NCI-H526 (cell line): Measurements from ENCODE around the gene GOLGA3.
A peak's percentile ranks its signal among the peaks of the same experiment; 100 is the strongest.
"Not testable (repeated sequence)": the region's sequence is repeated elsewhere in the genome, so short reads cannot be mapped to it uniquely, and the experiment has no call there.

Experiments used
- DNase-seq, 2 experiments: peaks; one replicate each; lab custom pipeline; 2025; lab: John Stamatoyannopoulos, UW

GOLGA3 gene

DNA sequence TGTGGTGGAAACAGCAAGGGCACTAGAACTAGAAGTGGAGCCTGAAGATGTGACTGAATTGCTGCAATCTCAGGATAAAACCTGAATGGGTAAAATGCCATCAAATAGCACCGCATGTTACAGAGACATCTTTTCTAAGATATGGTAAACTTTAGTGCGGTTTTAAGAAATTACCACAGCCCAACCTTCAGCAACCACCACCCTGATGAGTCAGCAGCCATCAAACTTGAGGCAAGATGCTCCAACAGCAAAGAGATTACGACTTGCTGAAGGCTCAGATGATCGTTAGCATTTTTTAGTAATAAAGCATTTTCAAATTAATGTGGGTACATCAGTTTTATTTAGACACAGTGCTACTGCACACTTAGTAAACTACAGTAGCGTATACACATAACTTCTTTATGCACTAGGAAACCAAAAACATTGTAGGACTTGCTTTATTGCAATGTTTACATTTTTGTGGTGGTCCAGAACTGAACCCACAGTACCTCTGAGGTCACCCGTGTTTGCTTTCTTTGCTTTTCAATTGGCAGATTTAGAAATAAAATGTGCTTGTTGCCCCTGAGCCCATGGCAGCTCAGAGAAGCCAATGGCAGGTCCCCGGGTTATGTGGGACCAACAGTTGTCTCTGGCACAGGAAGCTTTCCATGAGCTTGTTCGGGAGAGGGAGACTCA is 15.9 kb downstream of the GOLGA3 start:
- no peak for DNase-seq

DNA sequence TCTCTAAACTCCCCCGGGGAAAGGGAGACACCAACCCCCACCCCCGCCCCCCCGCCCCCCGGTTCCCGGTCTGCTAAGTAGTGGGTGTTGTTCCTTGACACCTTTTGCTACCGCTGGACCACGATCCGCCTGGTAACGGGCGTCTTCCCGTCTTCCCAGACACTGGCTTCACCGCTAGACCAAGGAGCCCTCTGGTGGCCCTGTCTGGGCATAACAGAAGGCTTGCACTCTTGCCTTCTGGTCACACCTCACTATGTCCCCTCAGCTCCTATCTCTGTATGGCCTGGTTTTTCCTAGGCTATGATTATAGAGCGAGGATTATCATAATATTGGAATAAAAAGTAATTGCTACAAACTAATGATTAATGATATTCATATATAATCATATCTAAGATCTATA is 19.3 kb downstream of the GOLGA3 start:
- peak in 1 of 2 experiments; percentile 41 for DNase-seq

DNA sequence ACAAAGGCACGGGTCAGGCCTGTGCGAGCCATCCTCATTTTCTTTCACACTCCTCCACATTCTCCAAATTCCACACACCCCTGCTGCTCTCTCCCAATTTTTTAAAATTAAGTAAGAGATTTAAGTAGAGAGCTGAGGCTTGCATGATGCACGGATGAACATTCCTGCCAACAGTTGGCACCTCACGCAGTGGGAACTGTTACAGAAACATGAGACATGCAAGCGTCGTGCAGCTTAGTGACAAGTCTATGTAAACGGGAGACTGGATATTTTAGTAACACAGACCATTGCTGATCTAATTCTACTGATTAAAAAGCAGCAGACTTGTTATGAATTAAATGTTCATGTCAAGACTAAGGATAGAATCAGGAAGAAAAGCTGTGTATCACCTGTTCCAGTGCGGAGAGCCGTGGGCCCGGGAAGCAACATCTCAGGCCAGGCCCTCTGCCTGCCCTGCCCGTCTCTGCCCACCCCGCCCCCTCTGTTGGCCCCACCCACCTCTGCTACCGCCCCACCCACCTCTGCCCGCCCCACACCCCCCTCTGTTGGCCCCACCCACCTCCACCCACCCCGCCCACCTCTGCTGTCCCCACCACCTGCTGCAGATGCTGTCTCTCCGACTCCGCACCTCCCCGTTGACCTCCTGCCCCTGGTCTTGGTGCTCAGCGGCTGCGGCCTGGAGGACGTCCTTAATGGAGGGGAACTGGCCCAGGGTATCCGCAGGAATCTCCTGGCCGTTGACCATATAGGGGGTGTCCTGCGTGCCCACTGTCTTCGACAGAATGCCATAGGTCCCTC is 21.2 kb downstream of the GOLGA3 start:
- DNase-seq, result peak in 1 of 2 experiments; percentile 2

DNA sequence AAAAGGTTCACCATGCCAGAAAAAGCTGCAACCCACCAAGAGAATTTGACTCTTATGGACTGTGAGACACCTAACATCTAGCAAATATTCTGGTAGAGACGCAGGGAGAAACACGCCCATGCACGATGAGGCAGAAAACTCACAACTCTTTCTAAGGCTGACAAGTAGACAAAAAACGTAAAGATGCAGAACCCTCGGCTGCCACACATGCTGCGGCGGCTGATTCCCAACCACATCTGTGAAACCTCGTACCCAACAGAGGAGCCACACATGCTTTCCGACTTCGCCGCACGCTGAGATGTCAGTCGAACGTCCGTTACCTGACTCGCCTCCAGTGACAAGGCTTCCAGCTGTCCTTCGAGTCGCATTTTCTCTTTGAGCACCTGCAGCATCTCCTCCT is 21.8 kb downstream of the GOLGA3 start:
- DNase-seq, result no peak

DNA sequence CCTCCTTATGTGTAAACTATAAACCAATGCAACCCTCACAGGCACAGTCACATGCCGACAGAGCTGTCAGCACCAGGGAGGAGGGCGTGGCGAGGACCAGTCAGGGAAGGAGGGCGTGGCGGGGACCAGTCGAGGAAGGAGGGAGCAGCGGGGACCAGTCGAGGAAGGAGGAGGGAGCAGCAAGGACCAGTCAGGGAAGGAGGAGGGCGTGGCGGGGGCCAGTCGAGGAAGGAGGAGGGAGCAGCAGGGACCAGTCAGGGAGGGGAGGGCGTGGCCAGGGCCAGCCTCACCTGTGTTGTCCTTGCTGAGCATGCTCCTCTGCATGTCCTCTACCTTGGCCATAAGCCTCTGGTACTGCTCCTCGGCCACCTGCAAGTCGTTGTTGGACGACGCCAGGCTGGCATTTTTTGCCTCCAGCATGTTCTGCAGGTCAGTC is 24.2 kb downstream of the GOLGA3 start:
- DNase-seq, result peak in 1 of 2 experiments; percentile 12

DNA sequence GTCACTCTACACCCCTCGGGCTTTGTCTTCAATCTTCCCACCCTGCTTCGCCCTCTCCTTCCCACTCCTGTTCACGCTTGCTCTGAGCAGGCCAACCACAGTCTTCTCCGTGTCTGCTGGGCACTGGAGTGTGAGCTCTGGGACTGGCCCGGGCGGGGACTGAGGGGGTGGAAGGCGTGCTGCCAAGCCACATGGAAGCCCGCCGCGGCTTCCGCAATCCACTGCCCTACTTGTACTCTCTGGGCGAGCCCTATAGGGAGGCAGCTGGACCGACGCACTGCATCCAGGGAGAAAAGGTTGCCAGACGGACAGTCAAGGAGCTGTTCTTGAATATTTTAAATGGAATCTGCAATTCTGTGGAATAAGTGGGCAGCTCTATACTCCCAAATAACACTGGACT is 24.8 kb downstream of the GOLGA3 start:
- no peak for DNase-seq

DNA sequence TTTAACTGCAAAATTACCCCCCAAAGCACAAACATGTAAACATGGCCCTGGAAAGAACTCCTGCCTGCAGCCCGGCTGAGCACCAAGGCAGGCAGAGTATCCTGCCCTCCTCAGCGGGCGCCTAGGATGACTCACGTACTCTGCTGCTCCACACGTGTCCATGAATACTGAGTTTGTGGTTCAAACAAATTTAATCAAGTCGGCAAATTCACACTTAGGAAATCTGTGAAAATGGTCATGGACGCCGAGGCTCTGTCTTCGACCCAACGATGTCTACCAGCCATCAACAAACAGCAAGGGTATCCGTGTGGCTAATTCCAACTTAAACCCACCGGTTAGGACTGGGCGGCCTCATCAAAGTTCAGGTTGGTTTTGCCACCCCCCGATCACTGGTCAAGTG is 25.5 kb downstream of the GOLGA3 start:
- no peak for DNase-seq

DNA sequence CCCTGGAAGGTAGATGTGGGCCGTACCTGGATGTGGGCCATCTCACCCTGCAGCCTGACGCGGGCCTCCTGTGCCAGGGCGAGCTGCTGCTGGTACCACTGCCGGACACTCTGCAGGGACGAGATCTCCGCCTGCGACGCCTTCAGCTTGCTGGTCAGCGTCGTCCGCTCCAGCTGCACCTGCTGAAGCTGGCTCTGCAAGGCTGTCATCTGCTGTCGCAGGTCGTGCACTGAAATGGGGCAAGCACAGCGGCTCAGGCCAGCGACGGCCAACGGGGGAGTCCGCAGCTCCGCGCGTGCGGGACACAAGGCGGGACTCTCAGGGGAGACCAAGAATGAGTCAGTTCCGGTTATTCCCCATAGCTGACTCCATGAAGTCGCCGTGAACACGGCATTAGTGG is 26.9 kb downstream of the GOLGA3 start:
- DNase-seq, result no peak

DNA sequence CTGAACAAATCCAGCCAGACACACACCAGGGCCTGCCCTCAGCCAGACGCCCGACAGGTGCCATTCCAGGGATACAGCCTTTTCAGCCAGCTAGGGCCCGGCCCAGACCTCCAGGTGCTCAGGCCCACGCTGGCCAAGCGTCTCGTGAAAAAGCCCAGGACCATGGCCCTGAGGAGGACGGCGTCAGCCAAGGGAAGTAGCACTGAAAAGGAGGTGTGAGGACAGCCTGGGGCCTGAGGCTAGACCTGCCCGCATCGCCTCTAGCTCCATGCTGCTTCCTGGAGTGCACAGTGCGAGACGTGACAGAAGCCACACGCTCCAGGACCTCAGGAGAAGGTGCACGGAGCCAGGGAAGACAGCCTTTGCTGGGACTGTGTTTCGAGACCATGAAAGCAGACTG is 29.8 kb downstream of the GOLGA3 start:
- no peak for DNase-seq

DNA sequence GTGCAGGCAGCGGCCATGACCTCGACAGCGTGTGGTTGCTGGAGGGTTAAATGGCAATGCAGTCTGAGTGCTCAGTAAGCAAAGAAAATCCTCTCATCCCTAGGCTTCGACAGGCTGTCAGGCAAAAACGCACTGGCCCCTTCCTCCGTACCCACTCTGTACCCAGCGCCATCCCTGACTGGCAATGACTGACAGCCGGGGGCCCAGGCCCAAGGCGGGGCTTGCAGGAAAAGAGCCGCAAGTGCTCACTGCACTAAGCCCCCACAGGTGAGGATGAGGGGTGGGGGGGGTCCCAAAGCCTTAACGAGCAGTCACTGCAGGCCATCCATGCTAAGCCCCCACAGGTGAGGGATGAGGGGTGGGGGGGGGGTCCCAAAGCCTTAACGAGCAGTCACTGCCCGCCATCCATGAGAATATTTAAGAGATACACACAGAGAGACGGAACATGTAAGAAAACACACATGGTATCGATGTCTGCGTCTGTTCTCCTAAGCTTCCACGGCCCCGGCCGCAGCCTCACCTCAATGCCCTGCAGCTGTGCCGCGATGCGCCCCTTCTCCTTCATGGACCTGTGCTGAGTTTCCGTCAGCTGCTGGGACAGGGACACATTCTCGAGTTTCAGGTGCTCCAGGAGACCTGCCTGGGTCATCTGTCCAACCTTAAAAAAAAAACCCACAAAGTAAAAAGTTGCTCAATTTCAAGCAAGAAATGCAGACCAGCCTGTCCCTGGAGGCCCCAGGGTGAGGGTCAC is 30.7 kb downstream of the GOLGA3 start:
- no peak for DNase-seq

DNA sequence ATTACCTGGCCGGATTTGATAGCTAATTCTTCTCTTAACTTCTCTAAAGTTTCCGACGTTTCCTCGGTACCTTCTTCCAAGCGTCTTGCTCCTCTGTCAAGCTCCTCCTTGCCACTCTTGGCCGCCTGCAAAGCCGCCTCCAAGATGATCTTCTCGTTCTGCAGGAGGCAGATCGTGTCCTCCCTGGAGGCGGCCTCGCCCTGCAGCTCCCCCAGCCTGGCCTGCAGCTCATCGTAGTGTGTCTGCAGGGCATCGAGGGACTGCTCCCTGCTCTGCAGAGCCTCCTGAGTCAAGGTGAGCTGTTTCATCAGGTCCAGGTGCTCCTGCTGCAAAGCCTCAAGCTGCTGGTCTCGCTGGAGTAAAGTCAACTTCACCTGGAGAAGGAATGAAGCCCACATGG is 32.8 kb downstream of the GOLGA3 start:
- DNase-seq, result no peak

DNA sequence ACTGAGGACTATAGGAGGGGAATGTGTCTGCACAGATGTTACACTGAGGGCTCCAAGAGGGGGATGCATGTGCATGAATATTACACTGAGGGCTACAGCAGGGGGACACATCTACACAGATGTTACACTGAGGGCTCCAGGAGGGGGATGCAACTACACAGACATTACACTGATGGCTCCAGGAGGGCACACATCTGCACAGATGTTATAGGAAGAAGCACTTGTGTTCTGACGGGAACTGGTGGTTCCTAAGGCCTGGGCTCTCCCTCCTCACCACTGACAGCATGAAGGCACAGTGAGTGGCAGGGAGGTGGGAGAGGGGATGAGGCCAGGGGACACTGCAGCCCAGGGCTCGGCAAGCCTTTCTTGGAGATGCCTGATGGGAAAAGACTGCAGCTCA is 36.7 kb downstream of the GOLGA3 start:
- not testable (repeated sequence) for DNase-seq

DNA sequence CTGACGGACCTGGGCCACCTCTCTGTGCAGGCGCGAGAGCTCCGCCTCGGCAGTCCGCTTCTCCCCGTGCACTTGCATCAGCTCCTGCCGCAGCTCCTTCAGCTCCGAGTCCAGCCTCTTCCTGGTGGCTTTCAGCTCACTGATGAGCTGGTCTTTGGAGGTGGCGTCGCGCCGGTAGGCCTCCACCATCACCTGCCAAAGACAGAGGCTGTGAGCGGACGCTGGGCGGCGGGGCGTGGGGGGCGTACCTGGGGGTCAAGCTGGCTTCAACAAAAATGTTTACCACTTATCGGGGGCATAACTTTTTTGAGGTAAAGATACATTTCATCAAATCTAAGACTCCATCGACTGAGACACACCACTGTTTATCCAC is 39.6 kb downstream of the GOLGA3 start:
- DNase-seq, result no peak

DNA sequence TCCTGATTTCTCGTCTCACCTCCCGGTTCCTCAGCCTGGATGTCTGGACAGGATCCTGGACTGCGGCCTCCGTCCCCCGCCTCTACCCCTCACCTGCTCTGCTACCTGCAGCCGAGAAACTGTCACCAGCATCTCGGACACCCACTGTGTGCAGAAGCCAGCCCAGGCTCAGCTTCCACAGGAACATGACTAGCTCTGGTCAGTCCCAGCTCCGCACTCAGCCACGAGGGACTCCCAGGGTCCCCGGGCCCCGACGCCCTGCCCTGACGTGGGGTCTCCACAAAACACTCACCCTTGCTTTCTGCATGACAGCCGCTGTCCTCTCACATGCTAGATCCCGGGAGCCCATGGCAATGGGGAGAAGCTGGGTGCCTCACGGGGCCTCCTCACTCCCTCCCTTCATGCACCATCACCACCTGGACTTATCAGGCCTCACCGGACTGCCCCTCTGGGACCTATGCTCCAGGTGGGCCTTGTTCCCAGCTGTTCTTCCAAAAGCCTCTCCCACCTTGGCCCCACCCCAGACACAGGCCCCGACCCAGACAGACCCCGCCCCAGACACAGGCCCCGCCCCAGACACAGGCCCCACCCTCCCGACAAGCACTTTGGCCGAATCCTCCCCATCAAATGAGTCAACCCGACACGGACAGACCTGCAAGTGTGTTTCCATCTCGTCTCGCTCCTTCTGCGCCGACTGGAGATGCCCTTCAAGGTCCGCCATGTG is 40.1 kb downstream of the GOLGA3 start:
- no peak for DNase-seq

DNA sequence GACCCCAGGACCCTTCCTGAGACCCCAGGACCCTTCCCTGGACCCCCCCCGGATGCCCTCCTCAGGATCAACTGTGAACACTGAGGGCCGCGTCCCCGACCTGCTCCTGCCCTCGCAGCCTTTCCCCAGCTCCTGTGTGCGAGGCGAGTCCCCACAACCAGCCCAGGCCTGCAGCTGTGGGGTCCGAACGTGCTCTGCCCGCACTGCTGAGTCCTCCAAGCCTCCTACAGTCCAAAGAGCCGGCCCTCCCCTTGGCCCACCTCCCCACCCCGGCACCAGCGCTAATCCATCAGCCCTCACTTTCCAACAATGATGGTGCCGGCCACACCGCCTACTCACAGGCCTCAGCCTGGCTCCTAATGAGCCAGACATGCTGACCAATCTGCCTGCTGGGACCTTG is 40.8 kb downstream of the GOLGA3 start:
- no peak for DNase-seq

DNA sequence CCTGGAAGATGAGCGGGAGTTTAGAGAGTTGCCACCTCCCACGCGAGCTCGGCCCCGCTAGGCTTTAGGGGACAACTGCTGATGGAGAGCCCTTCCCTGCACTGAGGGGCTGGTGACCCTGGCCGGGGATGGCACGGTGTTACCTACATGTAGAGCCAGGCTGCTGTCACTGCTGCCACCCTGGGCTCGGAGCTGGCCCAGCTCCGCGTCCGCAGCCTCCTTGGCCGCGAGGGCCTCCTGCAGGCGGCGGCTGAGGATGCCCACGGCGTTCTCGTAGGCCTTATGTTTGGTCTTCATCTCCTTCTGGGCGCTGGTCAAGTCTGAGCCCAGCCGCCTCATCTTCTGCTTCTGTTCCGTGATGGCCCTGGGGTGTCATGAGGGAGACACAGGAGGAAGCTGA is 42.5 kb downstream of the GOLGA3 start:
- DNase-seq, result no peak

DNA sequence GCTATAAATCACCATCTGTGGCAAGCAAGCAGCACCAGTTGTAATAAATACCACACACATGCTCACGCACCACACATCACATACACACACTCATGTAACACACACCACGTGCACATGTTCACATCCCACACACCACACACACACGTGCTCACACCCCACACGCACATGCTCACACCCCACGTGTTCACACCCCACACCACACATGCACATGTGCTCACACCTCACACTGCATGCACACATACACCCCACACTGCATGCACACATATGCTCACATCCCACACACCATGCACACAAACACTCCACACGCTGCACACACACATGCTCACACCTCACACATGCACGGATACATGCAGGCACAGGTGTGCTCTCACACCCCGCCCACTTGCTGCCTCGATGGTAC is 44.1 kb downstream of the GOLGA3 start:
- no peak for DNase-seq

DNA sequence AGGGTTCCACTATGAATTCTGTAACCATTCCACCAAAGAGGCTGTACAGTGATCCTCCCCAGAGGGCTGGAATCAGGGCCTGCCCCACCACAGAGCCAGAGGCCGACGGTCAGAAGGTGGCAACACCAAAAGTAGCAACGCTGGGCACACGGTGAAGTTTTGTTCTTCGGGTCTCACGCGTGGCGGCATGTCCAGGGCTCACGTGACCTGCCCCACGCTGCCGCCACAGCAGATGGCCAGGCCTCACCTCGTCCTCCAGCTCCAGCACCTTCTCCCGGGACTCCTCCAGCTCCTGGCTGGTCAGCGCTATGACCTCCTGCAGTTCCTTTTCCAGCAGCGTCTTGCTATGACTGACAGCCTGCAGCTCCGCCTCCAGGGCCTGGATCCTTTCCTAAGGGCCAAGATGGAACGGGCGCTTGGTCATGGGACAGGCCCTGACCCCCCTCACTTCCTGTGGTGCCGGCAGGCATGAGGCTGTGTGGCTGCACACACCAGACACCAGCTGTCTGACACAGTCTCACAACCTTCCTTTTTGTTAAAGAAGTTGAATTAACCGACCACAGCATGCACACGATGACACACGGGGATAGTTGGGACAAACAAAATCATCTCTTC is 44.6 kb downstream of the GOLGA3 start:
- no peak for DNase-seq

DNA sequence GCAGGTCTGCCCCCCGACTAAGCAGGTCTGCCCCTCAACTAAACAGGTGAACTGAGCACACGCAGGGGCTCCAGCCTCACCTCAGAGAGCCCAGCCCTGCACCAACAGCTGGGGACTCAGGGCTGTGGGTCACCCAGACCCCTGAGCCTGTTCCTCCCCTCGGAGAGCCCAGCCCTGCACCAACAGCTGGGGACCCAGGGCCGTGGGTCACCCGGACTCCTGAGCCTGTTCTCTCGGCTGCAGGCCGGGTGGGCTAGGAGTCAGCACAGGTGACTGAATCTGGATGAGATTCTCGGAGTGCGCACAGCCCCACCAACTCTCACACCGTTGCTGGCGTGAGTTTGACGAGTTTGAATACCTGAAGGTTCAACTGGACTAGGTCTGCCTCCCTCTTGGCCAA is 46.7 kb downstream of the GOLGA3 start:
- DNase-seq, result no peak

DNA sequence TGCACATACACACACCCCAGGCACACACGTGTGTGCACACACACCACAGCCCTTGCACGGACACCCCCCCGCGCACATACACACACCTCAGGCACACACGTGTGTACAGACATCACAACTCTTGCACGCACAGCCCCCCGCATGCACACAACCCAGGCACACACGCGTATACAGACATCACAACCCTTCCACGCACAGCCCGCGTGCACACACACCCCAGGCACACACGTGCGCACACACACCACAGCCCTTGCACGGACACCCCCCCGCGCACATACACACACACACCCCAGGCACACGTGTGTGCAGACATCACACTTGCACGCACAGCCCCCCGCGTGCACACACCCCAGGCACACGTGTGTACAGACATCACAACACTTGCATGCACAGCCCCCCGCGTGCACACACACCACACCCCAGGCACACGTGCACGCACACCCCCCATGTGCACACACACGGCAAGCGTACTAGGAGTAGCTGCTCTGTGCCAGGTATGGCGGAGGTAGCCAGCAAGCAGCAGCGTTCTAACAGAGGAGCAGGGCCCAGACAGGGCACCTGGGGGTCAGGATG is 48.8 kb downstream of the GOLGA3 start:
- DNase-seq, result no peak

DNA sequence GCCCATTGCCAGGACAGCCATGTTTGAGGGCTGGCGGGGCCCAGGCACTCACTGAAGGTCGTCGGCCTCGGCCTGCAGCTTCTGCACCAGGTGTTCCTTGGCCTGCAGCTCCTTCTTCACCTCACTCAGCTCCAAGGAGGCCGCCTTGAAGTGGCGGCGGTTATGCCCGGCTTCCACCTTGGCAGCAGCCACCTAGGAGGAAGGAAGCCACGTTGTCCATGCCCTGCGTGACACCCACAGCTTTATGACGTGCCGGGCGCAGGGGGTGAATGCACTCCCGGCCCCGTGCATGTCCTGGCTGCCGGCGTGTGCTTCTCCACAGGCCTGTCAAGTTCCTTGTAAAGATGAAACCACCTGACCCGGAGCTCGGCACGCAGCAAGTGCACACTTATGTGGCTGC is 51.1 kb downstream of the GOLGA3 start:
- DNase-seq, result no peak
